SK-N-SH (cell line): ENCODE results near the gene PROSER1.

ENCODE experiments used
- CTCF ChIP-seq: fragments of 200-600 bp; sonication (generic); IDR thresholded peaks from 2 replicates; pipeline ENCODE4 v1.6.1; 2017; ENCODE audit warnings: antibody characterized with exemption, mild to moderate bottlenecking, moderate library complexity
- ELF1 ChIP-seq: IDR thresholded peaks from 2 replicates; pipeline ENCODE4 v1.4.0; 2012
- FOXM1 ChIP-seq: IDR thresholded peaks from 2 replicates; pipeline ENCODE4 v1.4.0; 2012; ENCODE audit warnings: low read depth, mild to moderate bottlenecking
- GABPA ChIP-seq: IDR thresholded peaks from 2 replicates; pipeline ENCODE4 v1.4.0; 2012; ENCODE audit warnings: low read depth, mild to moderate bottlenecking
- PBX3 ChIP-seq: IDR thresholded peaks from 2 replicates; pipeline ENCODE4; 2012
- POLR2AphosphoS5 ChIP-seq: IDR thresholded peaks from 2 replicates; pipeline ENCODE4 v1.6.1; 2012; ENCODE audit warnings: low read depth, low read length
- RAD21 ChIP-seq: IDR thresholded peaks from 2 replicates; pipeline ENCODE4 v1.6.1; 2012; ENCODE audit warnings: mild to moderate bottlenecking, low read length
- RCOR1 ChIP-seq: fragments of 150-350 bp; IDR thresholded peaks from 2 replicates; pipeline ENCODE4 v1.6.1; 2017; ENCODE audit warnings: antibody characterized with exemption, low read length
- RFX5 ChIP-seq: IDR thresholded peaks from 2 replicates; pipeline ENCODE4 v1.6.1; 2012; ENCODE audit warnings: mild to moderate bottlenecking, improper control_type of control experiment, low read length
- TAF1 ChIP-seq: IDR thresholded peaks from 2 replicates; pipeline ENCODE4 v1.6.1; 2012; ENCODE audit warnings: low read depth, mild to moderate bottlenecking, low read length, moderate library complexity, borderline replicate concordance
- ZBTB33 ChIP-seq: IDR thresholded peaks from 2 replicates; pipeline ENCODE4 v1.4.0; 2012; ENCODE audit warnings: low read depth, borderline replicate concordance
- TF ChIP-seq, protein P1 (sequence below): fragments of 150-350 bp; IDR thresholded peaks from 2 replicates; pipeline ENCODE4 v1.6.1; 2017; ENCODE audit warnings: antibody characterized with exemption, low read length, low read depth, borderline replicate concordance

DNA sequence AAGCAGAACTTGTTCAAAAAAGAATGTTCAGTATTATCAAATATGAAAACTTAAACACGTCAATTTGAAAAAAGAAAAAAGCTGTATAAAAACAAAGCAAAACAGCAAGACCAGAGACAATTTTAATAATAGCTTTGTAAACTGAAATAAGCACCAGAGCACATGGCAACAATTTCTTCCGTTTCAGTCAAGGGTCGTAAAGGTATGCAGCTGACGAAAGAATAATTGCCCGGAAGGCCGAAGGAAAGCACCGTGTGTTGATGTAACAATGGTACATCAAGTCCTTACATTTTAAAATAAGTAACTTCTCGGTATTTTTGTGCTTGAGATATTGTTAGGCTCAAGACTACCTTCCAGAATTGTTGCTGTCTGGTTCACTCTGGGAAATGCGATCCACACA lies 1.7 kb downstream of the PROSER1 start:
- no peak for TF ChIP-seq RAD21
- TF ChIP-seq RCOR1, result no peak
- TF ChIP-seq, protein P1, sequence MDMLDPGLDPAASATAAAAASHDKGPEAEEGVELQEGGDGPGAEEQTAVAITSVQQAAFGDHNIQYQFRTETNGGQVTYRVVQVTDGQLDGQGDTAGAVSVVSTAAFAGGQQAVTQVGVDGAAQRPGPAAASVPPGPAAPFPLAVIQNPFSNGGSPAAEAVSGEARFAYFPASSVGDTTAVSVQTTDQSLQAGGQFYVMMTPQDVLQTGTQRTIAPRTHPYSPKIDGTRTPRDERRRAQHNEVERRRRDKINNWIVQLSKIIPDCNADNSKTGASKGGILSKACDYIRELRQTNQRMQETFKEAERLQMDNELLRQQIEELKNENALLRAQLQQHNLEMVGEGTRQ, result no peak
- no peak for TF ChIP-seq ELF1
- no peak for TF ChIP-seq PBX3
- TF ChIP-seq POLR2AphosphoS5, result no peak
- TF ChIP-seq RFX5, result no peak
- no peak for TF ChIP-seq ZBTB33
- TF ChIP-seq CTCF, result no peak
- TF ChIP-seq GABPA, result no peak
- TF ChIP-seq TAF1, result no peak
- TF ChIP-seq FOXM1, result no peak
